ENCODE data around the gene UTP25. TPM values are rescaled to one million over a fixed set of nuclear protein-coding genes. Genes with fewer than 3 reads are reported as not detected.

UTP25 gene
- total RNA-seq, 2 experiments from 2014 or later = 10.5 to 12.8 TPM

DNA sequence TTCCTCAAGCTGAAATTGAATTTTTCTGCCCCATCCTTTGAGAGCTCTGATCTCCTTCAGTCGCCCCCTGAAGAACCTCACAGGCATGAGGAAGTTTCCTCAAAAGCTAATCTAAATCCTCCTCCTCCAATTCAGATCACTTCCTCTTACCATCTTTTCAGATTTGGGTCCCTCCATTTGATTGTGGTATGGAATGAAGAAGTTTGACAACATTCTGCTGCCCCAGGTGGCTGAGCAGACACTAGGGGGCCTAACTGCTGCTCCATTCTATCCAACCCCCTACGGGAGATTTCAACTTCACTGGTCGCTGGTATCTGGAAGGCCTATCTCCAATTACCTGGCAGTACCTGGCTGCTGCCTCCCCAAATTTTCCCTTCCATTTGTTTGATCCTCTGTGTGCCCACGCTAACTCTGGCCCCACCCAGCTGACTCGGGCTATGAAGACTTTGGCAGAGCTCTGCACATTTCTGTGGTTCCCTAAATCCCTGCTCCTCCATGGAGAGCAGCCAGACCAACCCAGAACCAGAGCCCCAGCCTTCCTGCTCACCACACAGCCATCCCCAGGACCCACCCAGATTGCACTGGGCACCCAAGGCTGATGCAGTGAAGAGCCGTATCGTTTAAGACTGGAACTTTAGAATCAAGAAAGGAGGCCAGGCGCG, 29.7 kb upstream of the UTP25 start:
- H3K9me2 ChIP-seq (ENCODE audit: insufficient read depth, low read length) = no peaks in the 10 kb centered on the region
- no peak overlapping the region for H3K27ac ChIP-seq (ENCODE audit: low read depth, low read length, poor library complexity, severe bottlenecking)
- TF ChIP-seq, protein P1, sequence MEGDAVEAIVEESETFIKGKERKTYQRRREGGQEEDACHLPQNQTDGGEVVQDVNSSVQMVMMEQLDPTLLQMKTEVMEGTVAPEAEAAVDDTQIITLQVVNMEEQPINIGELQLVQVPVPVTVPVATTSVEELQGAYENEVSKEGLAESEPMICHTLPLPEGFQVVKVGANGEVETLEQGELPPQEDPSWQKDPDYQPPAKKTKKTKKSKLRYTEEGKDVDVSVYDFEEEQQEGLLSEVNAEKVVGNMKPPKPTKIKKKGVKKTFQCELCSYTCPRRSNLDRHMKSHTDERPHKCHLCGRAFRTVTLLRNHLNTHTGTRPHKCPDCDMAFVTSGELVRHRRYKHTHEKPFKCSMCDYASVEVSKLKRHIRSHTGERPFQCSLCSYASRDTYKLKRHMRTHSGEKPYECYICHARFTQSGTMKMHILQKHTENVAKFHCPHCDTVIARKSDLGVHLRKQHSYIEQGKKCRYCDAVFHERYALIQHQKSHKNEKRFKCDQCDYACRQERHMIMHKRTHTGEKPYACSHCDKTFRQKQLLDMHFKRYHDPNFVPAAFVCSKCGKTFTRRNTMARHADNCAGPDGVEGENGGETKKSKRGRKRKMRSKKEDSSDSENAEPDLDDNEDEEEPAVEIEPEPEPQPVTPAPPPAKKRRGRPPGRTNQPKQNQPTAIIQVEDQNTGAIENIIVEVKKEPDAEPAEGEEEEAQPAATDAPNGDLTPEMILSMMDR (conservative IDR thresholded peaks at IDR 0.05; ENCODE audit: low read length) = peak; percentile 67
- TF ChIP-seq EZH2phosphoT487 (IDR thresholded peaks at IDR 0.05; ENCODE audit: borderline replicate concordance, low read depth, low read length) = no peak
- H3K36me3 ChIP-seq (ENCODE audit: insufficient read depth, low read length) = no peaks in the 10 kb centered on the region
- H3K4me2 ChIP-seq (ENCODE audit: low read length) = 0 out of 2 replicates have a peak overlapping the region, but pooled peaks have one; percentile 10
- CTCF ChIA-PET (ENCODE audit: unreplicated experiment) = interaction anchor here (0.9 to 1.2 kb wide), 2 partner anchors 11 to 26 kb away, joined by 3 to 4 read pairs; no protein-coding TSS in a partner anchor
- intact Hi-C loops (cut with micrococcal nuclease; ENCODE audit: unreplicated experiment) = no loop called here
- H3K79me2 ChIP-seq (ENCODE audit: insufficient read depth, low read depth, low read length) = no peaks in the 10 kb centered on the region
- peak overlapping the region; percentile 70; the same call in 1 of the 2 replicates for H2AFZ ChIP-seq (ENCODE audit: low read length)
- peak; percentile 28 for DNase-seq (ENCODE audit: low spot score)
- H3K9me3 ChIP-seq (ENCODE audit: low read length) = no peaks in the 10 kb centered on the region
- no peak overlapping the region for H3K4me3 ChIP-seq (ENCODE audit: low read depth, low read length, poor library complexity, severe bottlenecking)
- H3K4me1 ChIP-seq (ENCODE audit: insufficient read depth, low read length, poor library complexity, severe bottlenecking) = peaks cover 7% of the 10 kb centered on the region
- POLR2A ChIA-PET = interaction anchor here (1.0 to 1.5 kb wide), 2 partner anchors 11 to 513 kb away, joined by 4 to 7 read pairs; no protein-coding TSS in a partner anchor
- H4K20me1 ChIP-seq (ENCODE audit: insufficient read depth, low read length) = no peaks in the 10 kb centered on the region
- no TSS peak for BruUV-seq (replicated peaks)

DNA sequence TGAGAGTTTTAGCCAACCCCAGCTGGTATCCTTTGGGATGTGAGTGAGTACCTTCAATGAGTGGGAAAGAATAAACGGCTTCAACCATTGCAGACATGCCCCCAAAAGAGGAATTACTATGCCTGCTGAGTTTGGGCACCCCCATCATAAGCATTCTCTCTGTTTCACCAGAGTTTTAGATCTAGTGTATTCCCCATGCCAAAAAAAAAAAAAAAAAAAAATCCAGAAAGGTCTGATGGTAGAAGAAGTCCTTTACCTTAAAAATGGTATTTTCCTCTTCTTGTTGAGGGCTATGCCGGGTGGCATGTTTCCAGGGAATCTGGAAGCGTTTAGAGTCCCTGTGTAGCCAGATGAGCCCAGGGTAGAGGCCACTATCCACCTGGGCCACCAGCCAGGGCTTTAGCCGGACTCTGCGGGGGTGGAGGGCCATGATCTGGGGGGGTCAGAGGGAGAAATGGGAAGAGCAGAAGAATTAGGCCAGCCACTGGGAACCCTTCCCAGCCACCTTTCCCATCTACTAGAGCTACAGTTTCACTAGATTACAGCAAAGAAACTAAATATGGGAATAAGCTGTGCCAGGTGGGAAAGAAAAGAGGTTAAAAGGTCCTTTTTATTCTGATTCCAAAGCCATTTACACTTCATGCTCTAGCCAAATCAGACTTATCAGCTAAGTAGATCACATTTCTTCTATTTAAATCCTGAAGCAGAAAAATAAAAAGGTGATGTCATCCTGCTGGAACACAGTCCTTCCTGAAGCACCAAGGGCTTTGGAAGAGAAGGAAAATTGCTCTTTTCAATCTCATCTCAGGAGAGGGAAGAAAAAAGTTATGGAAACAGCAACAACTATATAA, 26.6 kb upstream of the UTP25 start:
- Histone ChIP-seq H4K20me1 (ENCODE audit: insufficient read depth, low read length) (no peaks in the 10 kb centered on the region), H3K36me3 (ENCODE audit: insufficient read depth, low read length) (no peaks in the 10 kb centered on the region), H3K27ac (ENCODE audit: low read depth, low read length, poor library complexity, severe bottlenecking) (no peak overlapping the region), H3K79me2 (ENCODE audit: insufficient read depth, low read depth, low read length) (no peaks in the 10 kb centered on the region), H3K4me1 (ENCODE audit: insufficient read depth, low read length, poor library complexity, severe bottlenecking) (peaks cover 7% of the 10 kb centered on the region), H3K9me3 (ENCODE audit: low read length) (no peaks in the 10 kb centered on the region), H3K4me3 (ENCODE audit: low read depth, low read length, poor library complexity, severe bottlenecking) (no peak overlapping the region), H2AFZ (ENCODE audit: low read length) (no peak overlapping the region), H3K9me2 (ENCODE audit: insufficient read depth, low read length) (no peaks in the 10 kb centered on the region), H3K4me2 (ENCODE audit: low read length) (no peak overlapping the region)
- ChIA-PET CTCF (ENCODE audit: unreplicated experiment) (no interaction called here), POLR2A (interaction anchor here (0.6 to 2.1 kb wide), 2 partner anchors 23 to 127 kb away, joined by 3 to 6 read pairs; no protein-coding TSS in a partner anchor)
- DNase-seq (ENCODE audit: low spot score) = no peak
- TF ChIP-seq EZH2phosphoT487 (IDR thresholded peaks at IDR 0.05; ENCODE audit: borderline replicate concordance, low read depth, low read length) = no peak
- TF ChIP-seq, protein P1 (conservative IDR thresholded peaks at IDR 0.05; ENCODE audit: low read length) = no peak
- intact Hi-C loops (cut with micrococcal nuclease; ENCODE audit: unreplicated experiment) = no loop called here
- BruUV-seq (replicated peaks) = no TSS peak
